SU-DHL-6 (cell line): ENCODE measurements around the gene STYXL1.

Source experiments
- H2AFZ ChIP-seq: fragments of 200-600 bp; sonication (generic); 2 replicates; pipeline ENCODE4 v1.6.1; 2014; ENCODE audit warnings: low read depth, mild to moderate bottlenecking, moderate library complexity, mixed read lengths, antibody characterized with exemption, low read length; ENCODE audit not compliant: severe bottlenecking
- H3F3A ChIP-seq: fragments of 200-600 bp; shearing (Covaris generic); 2 replicates; pipeline ENCODE4 v1.6.0; 2016; ENCODE audit warnings: antibody characterized with exemption, mild to moderate bottlenecking; ENCODE audit not compliant: insufficient read depth
- H3K27ac ChIP-seq: fragments of 200-600 bp; sonication (generic); 2 replicates; pipeline ENCODE4 v1.5.1; 2016; ENCODE audit warnings: low read depth, mild to moderate bottlenecking, low read length, moderate library complexity, mixed read lengths
- H3K27me3 ChIP-seq: fragments of 200-600 bp; sonication (generic), shearing (Covaris generic); 2 replicates; pipeline ENCODE4 v1.6.0; 2014; ENCODE audit warnings: mild to moderate bottlenecking, low read length
- H3K36me3 ChIP-seq: fragments of 200-600 bp; sonication (generic); 2 replicates; pipeline ENCODE4 v1.6.1; 2014; ENCODE audit warnings: mild to moderate bottlenecking, low read length, mixed read lengths
- H3K4me2 ChIP-seq: fragments of 300-600, 200-600 bp; shearing (Covaris generic), sonication (generic); 2 replicates; pipeline ENCODE4 v1.6.0; 2014; ENCODE audit warnings: low read length, low read depth, mild to moderate bottlenecking; ENCODE audit not compliant: poor library complexity, severe bottlenecking
- H3K4me3 ChIP-seq: fragments of 200-600 bp; sonication (generic); 2 replicates; pipeline ENCODE4 v1.5.1; 2014; ENCODE audit warnings: antibody characterized with exemption, low read length, mild to moderate bottlenecking, mixed read lengths; ENCODE audit not compliant: insufficient read depth, poor library complexity, severe bottlenecking
- H3K79me2 ChIP-seq: fragments of 200-600 bp; sonication (generic); 2 replicates; pipeline ENCODE4 v1.6.1; 2014; ENCODE audit warnings: mild to moderate bottlenecking, low read length, moderate library complexity; ENCODE audit not compliant: insufficient read depth
- H3K9ac ChIP-seq: fragments of 200-600 bp; sonication (generic); 2 replicates; pipeline ENCODE4 v1.7.0; 2014; ENCODE audit warnings: mild to moderate bottlenecking, low read length
- H3K9me2 ChIP-seq: fragments of 200-600 bp; sonication (generic); replicated peaks from 2 replicates; pipeline ENCODE4 v1.6.1; 2014; ENCODE audit warnings: low read length; ENCODE audit not compliant: insufficient read depth
- H3K9me3 ChIP-seq: fragments of 200-600 bp; sonication (generic); 2 replicates; pipeline ENCODE4 v1.6.1; 2014; ENCODE audit warnings: low read length, mixed read lengths; ENCODE audit not compliant: insufficient read depth
- H4K20me1 ChIP-seq: fragments of 200-600 bp; sonication (generic); 2 replicates; pipeline ENCODE4 v1.6.1; 2014; ENCODE audit warnings: low read depth, mild to moderate bottlenecking, antibody characterized with exemption, low read length, moderate library complexity, mixed read lengths
- EZH2phosphoT487 ChIP-seq: fragments of 200-600 bp; sonication (generic), shearing (Covaris generic); conservative IDR thresholded peaks from 2 replicates; pipeline ENCODE4 v1.6.1; 2018; ENCODE audit warnings: mild to moderate bottlenecking, antibody characterized with exemption, low read length, moderate library complexity, mixed read lengths
- TF ChIP-seq, protein P1 (sequence below): fragments of 200-600 bp; sonication (generic); IDR thresholded peaks from one replicate; pipeline ENCODE4 v1.5.1; 2017; ENCODE audit warnings: antibody characterized with exemption, mild to moderate bottlenecking, low read length, moderate library complexity; ENCODE audit not compliant: insufficient read depth, poor library complexity, severe bottlenecking

STYXL1 gene

DNA sequence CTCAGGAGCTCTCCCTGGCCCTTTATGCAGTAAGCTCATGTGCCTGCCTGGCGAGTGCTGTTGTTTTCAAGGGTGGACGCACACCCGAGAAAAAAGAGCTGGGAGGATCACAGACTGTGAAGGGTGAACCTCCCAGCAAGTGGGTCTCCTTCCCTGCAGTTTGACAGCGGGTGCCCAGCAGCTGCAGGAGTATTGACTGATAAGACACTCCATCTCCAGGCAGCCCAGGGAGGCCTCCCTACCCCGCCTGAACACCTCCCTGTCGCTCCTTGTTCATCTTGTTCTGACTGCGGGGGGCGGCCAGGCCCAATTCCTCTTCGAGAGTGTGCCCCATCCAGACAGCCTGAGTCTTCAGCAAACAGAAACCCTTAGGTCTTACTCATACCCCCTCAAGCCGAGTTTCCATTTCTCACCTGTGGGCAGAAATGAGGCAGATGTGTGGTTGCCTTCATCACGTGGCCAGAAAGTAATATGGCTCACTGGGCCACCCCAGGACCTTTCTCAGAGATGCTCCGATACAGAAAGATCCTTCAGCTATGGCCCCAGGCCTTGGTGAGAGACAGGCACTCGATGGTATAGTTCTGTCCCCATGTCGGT, 17.3 kb upstream of the STYXL1 start:
- Histone ChIP-seq H3F3A (no peaks in the 10 kb centered on the region), H2AFZ (no peak overlapping the region), H3K4me2 (no peak overlapping the region), H3K27ac (no peak overlapping the region), H3K27me3 (no peaks in the 10 kb centered on the region), H3K4me3 (no peak overlapping the region), H3K9me3 (no peaks in the 10 kb centered on the region), H3K79me2 (no peaks in the 10 kb centered on the region), H3K9ac (no peak overlapping the region), H3K9me2 (no peaks in the 10 kb centered on the region), H4K20me1 (no peaks in the 10 kb centered on the region), H3K36me3 (no peaks in the 10 kb centered on the region)
- no peak for TF ChIP-seq EZH2phosphoT487
- TF ChIP-seq, protein P1, sequence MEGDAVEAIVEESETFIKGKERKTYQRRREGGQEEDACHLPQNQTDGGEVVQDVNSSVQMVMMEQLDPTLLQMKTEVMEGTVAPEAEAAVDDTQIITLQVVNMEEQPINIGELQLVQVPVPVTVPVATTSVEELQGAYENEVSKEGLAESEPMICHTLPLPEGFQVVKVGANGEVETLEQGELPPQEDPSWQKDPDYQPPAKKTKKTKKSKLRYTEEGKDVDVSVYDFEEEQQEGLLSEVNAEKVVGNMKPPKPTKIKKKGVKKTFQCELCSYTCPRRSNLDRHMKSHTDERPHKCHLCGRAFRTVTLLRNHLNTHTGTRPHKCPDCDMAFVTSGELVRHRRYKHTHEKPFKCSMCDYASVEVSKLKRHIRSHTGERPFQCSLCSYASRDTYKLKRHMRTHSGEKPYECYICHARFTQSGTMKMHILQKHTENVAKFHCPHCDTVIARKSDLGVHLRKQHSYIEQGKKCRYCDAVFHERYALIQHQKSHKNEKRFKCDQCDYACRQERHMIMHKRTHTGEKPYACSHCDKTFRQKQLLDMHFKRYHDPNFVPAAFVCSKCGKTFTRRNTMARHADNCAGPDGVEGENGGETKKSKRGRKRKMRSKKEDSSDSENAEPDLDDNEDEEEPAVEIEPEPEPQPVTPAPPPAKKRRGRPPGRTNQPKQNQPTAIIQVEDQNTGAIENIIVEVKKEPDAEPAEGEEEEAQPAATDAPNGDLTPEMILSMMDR = no peak

DNA sequence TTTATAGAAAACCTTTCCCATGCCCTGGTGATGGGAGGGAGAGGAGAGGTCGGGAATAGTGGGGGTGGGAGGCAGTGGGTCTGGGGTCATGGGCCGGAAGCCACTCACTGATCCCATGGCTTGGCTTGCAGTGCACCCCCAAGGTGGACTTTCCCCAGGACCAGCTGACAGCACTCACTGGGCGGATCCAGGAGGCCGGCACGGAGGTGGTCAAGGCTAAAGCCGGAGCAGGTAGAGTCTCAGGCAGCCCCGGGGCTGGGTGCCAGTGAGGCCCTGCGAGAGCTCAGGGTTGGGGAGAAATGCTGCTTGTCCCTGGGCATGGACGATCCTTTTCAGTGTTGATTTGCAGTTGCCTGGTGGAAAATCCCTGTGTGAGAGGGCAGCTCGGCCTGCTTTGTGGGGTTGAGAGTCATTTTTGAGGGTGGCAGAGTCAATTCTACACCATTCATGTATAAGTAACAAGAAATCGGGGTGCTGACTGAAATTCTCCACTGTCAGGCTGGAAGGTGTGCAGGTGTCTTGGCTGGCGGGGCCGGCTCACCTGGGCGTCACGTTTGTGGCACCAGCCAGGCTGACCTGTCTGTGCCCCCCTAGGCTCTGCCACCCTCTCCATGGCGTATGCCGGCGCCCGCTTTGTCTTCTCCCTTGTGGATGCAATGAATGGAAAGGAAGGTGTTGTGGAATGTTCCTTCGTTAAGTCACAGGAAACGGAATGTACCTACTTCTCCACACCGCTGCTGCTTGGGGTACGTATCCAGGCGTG, 16.6 kb upstream of the STYXL1 start:
- TF ChIP-seq, protein P1 = no peak
- TF ChIP-seq EZH2phosphoT487 = no peak
- H3K9me3 ChIP-seq = no peaks in the 10 kb centered on the region
- H4K20me1 ChIP-seq = no peaks in the 10 kb centered on the region
- no peak overlapping the region for H3K4me3 ChIP-seq
- H3K27ac ChIP-seq = no peak overlapping the region
- no peaks in the 10 kb centered on the region for H3K9me2 ChIP-seq
- H3F3A ChIP-seq = no peaks in the 10 kb centered on the region
- no peak overlapping the region for H3K4me2 ChIP-seq
- H3K36me3 ChIP-seq = no peaks in the 10 kb centered on the region
- no peak overlapping the region for H3K9ac ChIP-seq
- no peak overlapping the region for H2AFZ ChIP-seq
- no peaks in the 10 kb centered on the region for H3K27me3 ChIP-seq
- no peaks in the 10 kb centered on the region for H3K79me2 ChIP-seq

DNA sequence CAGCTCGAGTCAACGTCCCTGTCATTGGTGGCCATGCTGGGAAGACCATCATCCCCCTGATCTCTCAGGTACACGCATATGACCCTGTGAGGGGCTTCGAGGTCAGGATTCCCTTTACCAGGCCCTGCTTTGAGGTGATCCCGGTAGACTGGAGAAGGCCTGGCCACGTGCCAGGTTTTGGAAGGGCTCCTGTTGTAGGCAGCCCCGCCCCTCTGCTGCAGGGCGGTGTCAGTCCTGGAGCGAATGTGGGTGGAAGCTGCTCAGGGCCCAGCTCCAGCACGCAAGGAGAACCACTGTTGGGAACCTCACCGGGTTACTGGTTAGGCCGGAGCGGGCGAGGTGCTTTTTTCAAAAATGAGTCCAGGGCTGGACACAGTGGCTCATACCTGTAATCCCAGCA, 15.7 kb upstream of the STYXL1 start:
- TF ChIP-seq, protein P1 = no peak
- no peak for TF ChIP-seq EZH2phosphoT487
- no peak overlapping the region for H2AFZ ChIP-seq
- H4K20me1 ChIP-seq = no peaks in the 10 kb centered on the region
- H3K79me2 ChIP-seq = no peaks in the 10 kb centered on the region
- no peak overlapping the region for H3K9ac ChIP-seq
- H3K4me3 ChIP-seq = no peak overlapping the region
- no peaks in the 10 kb centered on the region for H3F3A ChIP-seq
- H3K4me2 ChIP-seq = no peak overlapping the region
- no peaks in the 10 kb centered on the region for H3K9me2 ChIP-seq
- H3K9me3 ChIP-seq = no peaks in the 10 kb centered on the region
- H3K36me3 ChIP-seq = peaks cover 1% of the 10 kb centered on the region; the same call in 1 of the 2 replicates
- H3K27ac ChIP-seq = no peak overlapping the region
- no peaks in the 10 kb centered on the region for H3K27me3 ChIP-seq
